PC-3 (cell line): ENCODE data around the gene NT5DC1.

Experiments used
- EZH2 ChIP-seq: fragments of 300-600 bp; sonication (generic); IDR thresholded peaks from one replicate; pipeline ENCODE4 v1.6.1; 2017; ENCODE audit warnings: antibody characterized with exemption, mild to moderate bottlenecking, low read length; ENCODE audit not compliant: unreplicated experiment
- EZH2phosphoT487 ChIP-seq: fragments of 300-600 bp; sonication (generic); IDR thresholded peaks from 2 replicates; pipeline ENCODE4 v1.6.1; 2018; ENCODE audit warnings: mild to moderate bottlenecking, antibody characterized with exemption, low read length, borderline replicate concordance
- TF ChIP-seq, protein P1 (sequence below): fragments of 300-600 bp; sonication (generic); conservative IDR thresholded peaks from 2 replicates; pipeline ENCODE4 v1.5.1; 2017; ENCODE audit warnings: antibody characterized with exemption, low read depth, mild to moderate bottlenecking, low read length

DNA sequence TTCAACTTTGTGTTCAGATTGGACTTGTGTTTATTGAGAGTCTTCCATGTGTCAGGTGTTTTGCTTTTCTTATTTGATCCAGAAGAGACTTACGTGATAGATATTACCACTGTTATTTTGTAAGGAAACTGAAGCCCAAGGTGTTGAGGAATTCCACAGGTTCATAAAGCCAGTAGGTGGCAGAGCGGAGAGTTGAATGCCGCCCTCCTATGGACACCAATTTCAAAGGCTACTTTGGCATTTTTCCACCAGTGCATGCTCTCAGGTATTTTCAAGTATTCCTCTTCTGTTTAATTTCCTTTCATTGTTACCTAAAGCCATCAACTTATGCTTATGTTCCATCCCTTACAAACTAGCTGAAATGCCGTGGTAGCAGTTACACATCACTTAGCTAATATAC is 39.3 kb downstream of the NT5DC1 start:
- TF ChIP-seq, protein P1, sequence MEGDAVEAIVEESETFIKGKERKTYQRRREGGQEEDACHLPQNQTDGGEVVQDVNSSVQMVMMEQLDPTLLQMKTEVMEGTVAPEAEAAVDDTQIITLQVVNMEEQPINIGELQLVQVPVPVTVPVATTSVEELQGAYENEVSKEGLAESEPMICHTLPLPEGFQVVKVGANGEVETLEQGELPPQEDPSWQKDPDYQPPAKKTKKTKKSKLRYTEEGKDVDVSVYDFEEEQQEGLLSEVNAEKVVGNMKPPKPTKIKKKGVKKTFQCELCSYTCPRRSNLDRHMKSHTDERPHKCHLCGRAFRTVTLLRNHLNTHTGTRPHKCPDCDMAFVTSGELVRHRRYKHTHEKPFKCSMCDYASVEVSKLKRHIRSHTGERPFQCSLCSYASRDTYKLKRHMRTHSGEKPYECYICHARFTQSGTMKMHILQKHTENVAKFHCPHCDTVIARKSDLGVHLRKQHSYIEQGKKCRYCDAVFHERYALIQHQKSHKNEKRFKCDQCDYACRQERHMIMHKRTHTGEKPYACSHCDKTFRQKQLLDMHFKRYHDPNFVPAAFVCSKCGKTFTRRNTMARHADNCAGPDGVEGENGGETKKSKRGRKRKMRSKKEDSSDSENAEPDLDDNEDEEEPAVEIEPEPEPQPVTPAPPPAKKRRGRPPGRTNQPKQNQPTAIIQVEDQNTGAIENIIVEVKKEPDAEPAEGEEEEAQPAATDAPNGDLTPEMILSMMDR: peak; percentile 60
- TF ChIP-seq EZH2 (no peak), EZH2phosphoT487 (no peak)
